Caco-2 (cell line): Measurements from ENCODE around the gene H6PD. TPM values are rescaled to one million over a fixed set of nuclear protein-coding genes. Genes with fewer than 3 reads are reported as not detected.
A peak's percentile ranks its signal among the peaks of the same experiment; 100 is the strongest.

Source experiments
- BruUV-seq: library from RNA; stranded (reverse); fragments of 400-500 nt; replicated peaks from 2 replicates; lab custom pipeline; 2021; lab: Mats Ljungman, UMichigan
- CTCF ChIA-PET: fragments of 300-600 bp; sonication (Branson Sonifier 250); formaldehyde crosslinking; loops from one replicate; lab custom pipeline; 2022; ENCODE audit warnings: antibody characterized with exemption; lab: Charles Lee
- POLR2A ChIA-PET: fragments of 300-600 bp; sonication (Branson Sonifier 250); formaldehyde crosslinking; loops from one replicate; lab custom pipeline; 2022; ENCODE audit warnings: antibody characterized with exemption; lab: Charles Lee
- DNase-seq, 2 experiments: peaks; one replicate each; pipeline versions ENCODE4 v3.0.0 to v3.0.0-alpha.2; 2020 to 2022
- H3K27me3 ChIP-seq: replicated peaks from 2 replicates; pipeline ENCODE4 v1.6.0; 2011; ENCODE audit warnings: low read length; ENCODE audit not compliant: control insufficient read depth, insufficient read depth
- H3K36me3 ChIP-seq: 2 replicates; pipeline ENCODE4 v1.5.1; 2011; ENCODE audit warnings: low read length; ENCODE audit not compliant: control insufficient read depth, insufficient read depth
- H3K4me1 ChIP-seq: fragments of 250-450 bp; sonication (Bioruptor Pico); 2 replicates; pipeline ENCODE4 v1.5.1; 2020; ENCODE audit warnings: mild to moderate bottlenecking
- H3K4me3 ChIP-seq: 2 replicates; pipeline ENCODE4 v1.5.1; 2011; ENCODE audit warnings: low read depth, mild to moderate bottlenecking, control low read depth, low read length
- H3K9me3 ChIP-seq: fragments of 250-450 bp; sonication (Bioruptor Pico); 2 replicates; pipeline ENCODE4 v1.5.1; 2020; ENCODE audit warnings: mild to moderate bottlenecking, moderate library complexity
- H3K27ac Mint-ChIP-seq: one replicate; pipeline ENCODE4 v1.8.0; 2022; ENCODE audit warnings: mixed read lengths; ENCODE audit not compliant: unreplicated experiment
- H3K27me3 Mint-ChIP-seq: one replicate; pipeline ENCODE4 v1.8.0; 2022; ENCODE audit warnings: mixed read lengths; ENCODE audit not compliant: insufficient read depth, unreplicated experiment
- H3K36me3 Mint-ChIP-seq: one replicate; pipeline ENCODE4 v1.8.0; 2022; ENCODE audit warnings: mild to moderate bottlenecking, mixed read lengths; ENCODE audit not compliant: insufficient read depth, unreplicated experiment
- H3K4me1 Mint-ChIP-seq: one replicate; pipeline ENCODE4 v1.8.0; 2022; ENCODE audit warnings: low read depth, mixed read lengths; ENCODE audit not compliant: unreplicated experiment
- H3K4me3 Mint-ChIP-seq: one replicate; pipeline ENCODE4 v1.8.0; 2022; ENCODE audit warnings: mild to moderate bottlenecking, moderate library complexity, mixed read lengths; ENCODE audit not compliant: unreplicated experiment
- H3K9me3 Mint-ChIP-seq: one replicate; pipeline ENCODE4 v1.8.0; 2022; ENCODE audit warnings: mixed read lengths; ENCODE audit not compliant: unreplicated experiment
- CTCF ChIP-seq, 2 experiments: fragments of 200-600 bp in 1 of 2; IDR thresholded peaks; 1 replicate in 1 of 2; 2 replicates in 1 of 2; pipeline versions ENCODE4 v1.5.1 to v1.8.0; 2011 to 2022; ENCODE audit warnings: antibody characterized with exemption in 1 of 2, control low read depth in 1 of 2, inconsistent platforms in 1 of 2, low read depth in 1 of 2, low read length in 1 of 2, mild to moderate bottlenecking in 1 of 2, moderate library complexity in 1 of 2; ENCODE audit not compliant: insufficient read depth in 1 of 2, severe bottlenecking in 1 of 2, unreplicated experiment in 1 of 2
- intact Hi-C: fragments of 100-400 bp; cut with micrococcal nuclease; formaldehyde crosslinking; loops from one replicate; pipeline ENCODE4 v1.10.0; 2022; ENCODE audit not compliant: unreplicated experiment
- total RNA-seq: library from RNA; stranded (reverse); gene quantifications from 2 replicates; pipeline ENCODE4 v1.2.3, GENCODE V29; 2022

H6PD gene
- total RNA-seq, 1 experiment from 2014 or later: 13.0 TPM

GRCh38 chr1:9306006-9306405, 71.4 kb downstream of the H6PD start:
- no TSS peak for BruUV-seq
- no peaks in the 10 kb centered on the region for H3K27me3 Mint-ChIP-seq
- no peak for TF ChIP-seq CTCF (IDR thresholded peaks at IDR 0.05; ENCODE audit: insufficient read depth in 1 of 2, low read depth in 1 of 2, low read length in 1 of 2, severe bottlenecking in 1 of 2, unreplicated experiment in 1 of 2)
- DNase-seq: no peak
- intact Hi-C loops: no loop called here
- Histone ChIP-seq H3K4me1 (peaks cover 5% of the 10 kb centered on the region), H3K4me3 (no peak overlapping the region), H3K36me3 (no peaks in the 10 kb centered on the region), H3K9me3 (no peaks in the 10 kb centered on the region), H3K27me3 (no peaks in the 10 kb centered on the region)
- CTCF ChIA-PET: no interaction called here
- no peak overlapping the region for H3K4me3 Mint-ChIP-seq
- peaks cover 8% of the 10 kb centered on the region for H3K36me3 Mint-ChIP-seq
- peaks cover 9% of the 10 kb centered on the region for H3K4me1 Mint-ChIP-seq
- no peaks in the 10 kb centered on the region for H3K9me3 Mint-ChIP-seq
- POLR2A ChIA-PET: no interaction called here
- peak overlapping the region; percentile 57 for H3K27ac Mint-ChIP-seq

GRCh38 chr1:9307303-9307702, 72.7 kb downstream of the H6PD start:
- H3K27me3 ChIP-seq: no peaks in the 10 kb centered on the region
- Mint-ChIP-seq H3K27me3 (no peaks in the 10 kb centered on the region), H3K4me1 (peaks cover 6% of the 10 kb centered on the region), H3K9me3 (no peaks in the 10 kb centered on the region), H3K36me3 (peaks cover 8% of the 10 kb centered on the region), H3K27ac (no peak overlapping the region), H3K4me3 (no peak overlapping the region)
- H3K4me3 ChIP-seq: no peak overlapping the region
- ChIA-PET POLR2A (no interaction called here), CTCF (interaction anchor here (0.6 kb wide), 1 partner anchor 128 kb away, joined by 3 read pairs; no protein-coding TSS in a partner anchor)
- no peak for TF ChIP-seq CTCF (IDR thresholded peaks at IDR 0.05; ENCODE audit: insufficient read depth in 1 of 2, low read depth in 1 of 2, low read length in 1 of 2, severe bottlenecking in 1 of 2, unreplicated experiment in 1 of 2)
- intact Hi-C loops: no loop called here
- no peaks in the 10 kb centered on the region for H3K9me3 ChIP-seq
- BruUV-seq: no TSS peak
- H3K36me3 ChIP-seq: no peaks in the 10 kb centered on the region
- H3K4me1 ChIP-seq: peaks cover 7% of the 10 kb centered on the region; the same call in 1 of the 2 replicates
- DNase-seq: no peak

GRCh38 chr1:9308236-9308785, 73.7 kb downstream of the H6PD start:
- CTCF ChIA-PET: no interaction called here
- H3K27ac Mint-ChIP-seq: no peak overlapping the region
- TF ChIP-seq CTCF (IDR thresholded peaks at IDR 0.05; ENCODE audit: insufficient read depth in 1 of 2, low read depth in 1 of 2, low read length in 1 of 2, severe bottlenecking in 1 of 2, unreplicated experiment in 1 of 2): no peak
- no TSS peak for BruUV-seq
- intact Hi-C loops: no loop called here
- H3K9me3 ChIP-seq: no peaks in the 10 kb centered on the region
- H3K4me1 ChIP-seq: peaks cover 7% of the 10 kb centered on the region; the same call in 1 of the 2 replicates
- no peaks in the 10 kb centered on the region for H3K9me3 Mint-ChIP-seq
- no peak overlapping the region for H3K4me3 Mint-ChIP-seq
- POLR2A ChIA-PET: no interaction called here
- H3K36me3 Mint-ChIP-seq: peaks cover 8% of the 10 kb centered on the region
- DNase-seq: no peak
- no peaks in the 10 kb centered on the region for H3K27me3 ChIP-seq
- H3K27me3 Mint-ChIP-seq: no peaks in the 10 kb centered on the region
- H3K36me3 ChIP-seq: no peaks in the 10 kb centered on the region
- no peak overlapping the region for H3K4me3 ChIP-seq
- H3K4me1 Mint-ChIP-seq: no peaks in the 10 kb centered on the region
